Right lobe of liver (tissue), 6 donors: ENCODE results near the gene FANK1. TPM values are rescaled to one million over a fixed set of nuclear protein-coding genes. Genes with fewer than 3 reads are reported as not detected.
"Not testable (repeated sequence)": the region's sequence is repeated elsewhere in the genome, so short reads cannot be mapped to it uniquely, and the experiment has no call there.

Source experiments
- ATAC-seq, 4 donors: fragments of 200-7000 bp; cut with Tn5 transposase; one replicate each; pipeline ENCODE4 v1.9.1; 2020; ENCODE audit warnings: mild to moderate bottlenecking in 4 of 4, moderate library complexity in 4 of 4
- DNase-seq, 3 donors: peaks; one replicate each; pipeline ENCODE4 v3.0.0-alpha.2; 2020
- H3K27ac ChIP-seq, 3 donors: fragments of 200-600 bp; one replicate each; pipeline ENCODE4 v1.8.0; 2022
- H3K27me3 ChIP-seq, 2 donors: fragments of 200-600 bp; one replicate each; pipeline ENCODE4 v1.8.0; 2022
- H3K36me3 ChIP-seq, 4 donors: fragments of 200-600 bp; sonication (generic) in 1 of 4; one replicate each; pipeline versions ENCODE4 v1.5.1 to v1.8.0; 2017 to 2022; ENCODE audit warnings: control low read depth in 1 of 4
- H3K4me1 ChIP-seq, 4 donors: fragments of 200-600 bp; sonication (generic) in 1 of 4; one replicate each; pipeline versions ENCODE4 v1.5.1 to v1.8.0; 2017 to 2022; ENCODE audit warnings: control low read depth in 1 of 4
- H3K4me3 ChIP-seq, 3 donors: fragments of 200-600 bp; one replicate each; pipeline ENCODE4 v1.8.0; 2022
- H3K9me3 ChIP-seq, 4 donors: fragments of 200-600 bp; sonication (generic) in 1 of 4; one replicate each; pipeline versions ENCODE4 v1.5.1 to v1.8.0; 2017 to 2022; ENCODE audit warnings: control low read depth in 1 of 4
- POLR2A ChIP-seq: fragments of 450-650 bp; IDR thresholded peaks from one replicate; pipeline ENCODE4 v1.6.1; 2017; ENCODE audit warnings: antibody characterized with exemption, mild to moderate bottlenecking
- WGBS: methylation state at CpG from one replicate; pipeline ENCODE4 v1.1.6; 2018; ENCODE audit warnings: low coverage, low lambda C conversion rate; ENCODE audit not compliant: insufficient coverage; ENCODE audit errors: missing lambda C conversion rate; 5-methylcytosine and 5-hydroxymethylcytosine counted together
- intact Hi-C, 2 donors: fragments of 100-400 bp; cut with DNase I; formaldehyde crosslinking; loops; one replicate each; pipeline versions ENCODE4 v1.11.2 to v1.14.1; 2022
- total RNA-seq, 6 experiments: library from RNA; depleted of rRNA in 2 of 6; stranded (reverse); fragments of >200 nt in 2 of 6; fragmentation: NEBNext Ultra II Directional in 3 of 6; extraction: Animal tissue kit (Norgen Biotek cat#: 25700) in 3 of 6; gene quantifications; one replicate each; pipeline versions ENCODE4 v1.1.0 to v1.2.4, GENCODE V29; 2016 to 2023
- TF ChIP-seq, protein P1 (sequence below), 4 donors: fragments of 200-600 bp in 3 of 4; fragments of 450-650 bp in 1 of 4; IDR thresholded peaks; one replicate each; pipeline versions ENCODE4 v1.5.1 to v1.8.0; 2016 to 2022; ENCODE audit warnings: antibody characterized with exemption in 4 of 4, mild to moderate bottlenecking in 2 of 4
- donor health status: DM: no; HTN: yes; CAD: no.
- donor health status: DM: no; HTN: no; CAD: no.
- donor health status: DM: no; HTN: no; CAD: no.
- donor health status: DM: no; HTN: yes; CAD: no.
- donor health status: DM: no; HTN: yes; CAD: no.

The FANK1 gene
- total RNA-seq, 6 experiments from 2014 or later = 0.18 TPM; not detected in 5

GRCh38 chr10:125916977-125917376 lies 20.6 kb downstream of the FANK1 start:
- H3K9me3 ChIP-seq = no peaks in the 10 kb centered on the region
- WGBS = 41% methylated on average over 3 of the region's 3 CpGs
- ATAC-seq (no peak), DNase-seq (no peak)
- no peaks in the 10 kb centered on the region for H3K27me3 ChIP-seq
- intact Hi-C loops = no loop called here
- no peak overlapping the region for H3K27ac ChIP-seq
- H3K4me3 ChIP-seq = no peak overlapping the region
- TF ChIP-seq, protein P1, sequence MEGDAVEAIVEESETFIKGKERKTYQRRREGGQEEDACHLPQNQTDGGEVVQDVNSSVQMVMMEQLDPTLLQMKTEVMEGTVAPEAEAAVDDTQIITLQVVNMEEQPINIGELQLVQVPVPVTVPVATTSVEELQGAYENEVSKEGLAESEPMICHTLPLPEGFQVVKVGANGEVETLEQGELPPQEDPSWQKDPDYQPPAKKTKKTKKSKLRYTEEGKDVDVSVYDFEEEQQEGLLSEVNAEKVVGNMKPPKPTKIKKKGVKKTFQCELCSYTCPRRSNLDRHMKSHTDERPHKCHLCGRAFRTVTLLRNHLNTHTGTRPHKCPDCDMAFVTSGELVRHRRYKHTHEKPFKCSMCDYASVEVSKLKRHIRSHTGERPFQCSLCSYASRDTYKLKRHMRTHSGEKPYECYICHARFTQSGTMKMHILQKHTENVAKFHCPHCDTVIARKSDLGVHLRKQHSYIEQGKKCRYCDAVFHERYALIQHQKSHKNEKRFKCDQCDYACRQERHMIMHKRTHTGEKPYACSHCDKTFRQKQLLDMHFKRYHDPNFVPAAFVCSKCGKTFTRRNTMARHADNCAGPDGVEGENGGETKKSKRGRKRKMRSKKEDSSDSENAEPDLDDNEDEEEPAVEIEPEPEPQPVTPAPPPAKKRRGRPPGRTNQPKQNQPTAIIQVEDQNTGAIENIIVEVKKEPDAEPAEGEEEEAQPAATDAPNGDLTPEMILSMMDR (IDR thresholded peaks at IDR 0.05) = no peak
- no peak for TF ChIP-seq POLR2A
- H3K36me3 ChIP-seq = no peaks in the 10 kb centered on the region
- no peaks in the 10 kb centered on the region for H3K4me1 ChIP-seq

GRCh38 chr10:125917704-125918361 lies 21.5 kb downstream of the FANK1 start:
- ATAC-seq = peak in 1 of 4 donors; percentile 22
- H3K4me3 ChIP-seq, H3K4me1 ChIP-seq, H3K27me3 ChIP-seq, H3K9me3 ChIP-seq, DNase-seq, H3K36me3 ChIP-seq, intact Hi-C loops, H3K27ac ChIP-seq: not testable (repeated sequence)
- 56% methylated on average over 7 of the region's 8 CpGs for WGBS

DNA sequence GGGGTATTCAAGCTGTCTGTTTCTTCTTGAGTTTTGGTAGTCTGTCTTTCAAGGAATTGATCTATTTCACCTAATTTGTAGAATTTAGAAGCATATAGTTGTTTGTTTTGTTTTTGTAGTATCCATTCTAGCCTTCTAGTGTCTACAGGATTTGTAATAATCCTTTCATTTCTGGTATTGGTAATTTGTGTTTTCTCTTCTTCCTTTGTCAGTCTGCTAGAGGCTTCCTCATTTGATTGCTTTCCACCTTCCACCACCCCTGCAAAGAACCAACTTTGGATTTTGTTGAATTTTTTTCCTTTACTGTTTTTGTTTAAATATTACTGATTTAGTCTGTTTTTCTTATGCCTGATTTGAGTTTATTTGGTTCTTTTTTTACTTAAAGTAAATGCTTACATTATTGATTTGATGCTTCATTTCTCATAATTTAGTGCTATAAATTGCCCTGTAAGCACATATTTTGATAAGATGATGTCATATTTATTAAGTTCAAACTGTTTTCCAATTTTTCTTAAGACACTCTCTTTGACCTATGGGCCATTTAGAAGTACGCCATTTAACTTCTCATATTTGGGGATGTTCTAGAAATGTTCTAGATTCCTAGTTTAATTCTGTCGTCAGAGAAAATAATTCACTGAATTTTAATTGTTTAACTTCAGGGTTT lies 25.4 kb downstream of the FANK1 start:
- H3K36me3 ChIP-seq, DNase-seq, H3K27ac ChIP-seq, H3K4me1 ChIP-seq, H3K9me3 ChIP-seq, H3K27me3 ChIP-seq, intact Hi-C loops, ATAC-seq, H3K4me3 ChIP-seq: not testable (repeated sequence)
- 80% methylated on average over 2 of the region's 2 CpGs for WGBS

DNA sequence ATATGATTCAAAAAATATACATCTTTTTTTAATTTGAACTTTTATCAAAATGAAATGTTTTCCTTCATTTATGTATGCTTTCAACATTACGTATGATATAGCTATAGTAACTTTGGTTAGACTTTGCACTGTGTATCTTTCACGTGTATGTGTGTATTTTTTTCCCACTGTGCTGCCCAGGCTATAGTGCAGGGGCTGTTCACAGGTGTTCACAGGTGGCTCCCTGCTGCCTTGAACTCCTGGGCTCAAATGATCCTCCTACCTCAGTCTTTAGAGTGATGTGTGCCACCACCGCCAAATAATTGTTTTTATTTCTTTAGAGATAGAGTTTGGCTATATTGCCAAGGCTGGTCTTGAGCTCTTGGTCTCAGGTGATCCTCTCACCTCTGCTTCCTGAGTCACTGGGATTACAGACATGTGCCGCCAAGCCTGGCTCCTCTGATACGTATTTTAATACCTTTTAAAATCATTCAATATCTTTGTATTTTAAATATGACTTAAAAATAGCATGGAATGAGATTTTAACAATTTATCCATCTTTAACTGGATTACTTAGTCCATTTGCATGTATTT lies 29.0 kb downstream of the FANK1 start:
- Histone ChIP-seq H3K4me3 (no peak overlapping the region), H3K27ac (no peak overlapping the region), H3K36me3 (no peaks in the 10 kb centered on the region), H3K27me3 (no peaks in the 10 kb centered on the region), H3K9me3 (no peaks in the 10 kb centered on the region), H3K4me1 (no peaks in the 10 kb centered on the region)
- intact Hi-C loops = no loop called here
- ATAC-seq (no peak), DNase-seq (no peak)
- 58% methylated on average over 5 of the region's 5 CpGs for WGBS
- TF ChIP-seq, protein P1 (IDR thresholded peaks at IDR 0.05) = no peak
- TF ChIP-seq POLR2A = no peak

DNA sequence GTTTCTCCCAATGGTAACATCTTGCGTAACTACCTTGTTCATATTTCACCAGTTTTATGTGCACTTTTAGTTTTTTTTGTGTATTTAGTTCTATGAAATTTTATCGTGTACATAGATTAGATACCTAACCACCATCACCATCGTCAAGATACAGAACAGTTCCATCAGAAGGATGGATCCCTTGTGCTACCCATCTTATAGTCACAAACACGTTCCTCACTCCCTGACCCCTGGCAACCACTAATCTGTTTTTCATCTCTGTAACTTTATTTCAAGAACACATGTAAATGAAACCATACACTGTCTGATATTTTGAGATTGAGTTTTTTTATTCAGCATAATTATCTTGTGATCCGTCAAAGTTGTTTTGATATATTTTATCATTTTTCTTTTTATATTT lies 29.9 kb downstream of the FANK1 start:
- Histone ChIP-seq H3K4me3 (no peak overlapping the region), H3K9me3 (no peaks in the 10 kb centered on the region), H3K27me3 (no peaks in the 10 kb centered on the region), H3K27ac (no peak overlapping the region), H3K36me3 (no peaks in the 10 kb centered on the region), H3K4me1 (no peaks in the 10 kb centered on the region)
- peak in 1 of 4 donors; percentile 16 for ATAC-seq
- 33% methylated on average over 5 of the region's 5 CpGs for WGBS
- no peak for DNase-seq
- TF ChIP-seq POLR2A = no peak
- TF ChIP-seq, protein P1 (IDR thresholded peaks at IDR 0.05) = no peak
- intact Hi-C loops = no loop called here

GRCh38 chr10:125927265-125927664 lies 30.9 kb downstream of the FANK1 start:
- intact Hi-C loops, H3K27ac ChIP-seq, H3K4me3 ChIP-seq, H3K27me3 ChIP-seq, DNase-seq, H3K36me3 ChIP-seq, ATAC-seq, H3K4me1 ChIP-seq, H3K9me3 ChIP-seq: not testable (repeated sequence)
- 71% methylated on average over 5 of the region's 5 CpGs for WGBS
